Measurements from ENCODE around the gene FHIT.
"Not testable (repeated sequence)": the region's sequence is repeated elsewhere in the genome, so short reads cannot be mapped to it uniquely, and the experiment has no call there.

DNA sequence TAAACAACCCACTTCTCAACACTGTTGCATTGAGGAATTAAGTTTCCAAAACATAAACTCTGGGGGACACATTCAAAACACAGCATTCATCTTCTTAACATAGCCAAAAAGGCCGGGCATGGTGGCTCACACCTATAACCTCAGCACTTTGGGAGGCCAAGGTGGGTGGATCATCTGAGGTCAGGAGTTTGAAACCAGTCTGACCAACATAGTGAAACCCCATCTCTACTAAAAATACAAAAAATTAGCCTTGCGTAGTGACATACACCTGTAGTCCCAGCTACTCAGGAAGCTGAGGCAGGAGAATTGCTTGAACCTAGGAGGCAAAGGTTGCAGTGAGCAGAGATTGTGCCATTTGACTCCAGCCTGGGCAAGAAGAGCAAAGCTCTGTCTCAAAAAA, 185.0 kb downstream of the FHIT start:
- not testable (repeated sequence) for TF ChIP-seq YY1 (IDR thresholded peaks at IDR 0.05); CTCF (IDR thresholded peaks at IDR 0.05; ENCODE audit: low read depth, low read length, missing input control); RAD21 (IDR thresholded peaks at IDR 0.05); GABPA (IDR thresholded peaks at IDR 0.05 in 1 of 2, conservative IDR thresholded peaks at IDR 0.05 in 1 of 2)

All from liver (tissue), 3 donors.